MCF 10A (cell line): Measurements from ENCODE around the gene MYO9A. TPM values are rescaled to one million over a fixed set of nuclear protein-coding genes. Genes with fewer than 3 reads are reported as not detected.

Experiments
- BruUV-seq: library from RNA; stranded (reverse); fragments of 400-500 nt; replicated peaks from 2 replicates; lab custom pipeline; 2021; lab: Mats Ljungman, UMichigan
- CTCF ChIA-PET: fragments of 300-600 bp; sonication (Branson Sonifier 250); formaldehyde crosslinking; extraction: SDS; loops from one replicate; lab custom pipeline; 2021; ENCODE audit warnings: antibody characterized with exemption, inconsistent platforms; lab: Yijun Ruan, JAX
- POLR2A ChIA-PET: fragments of 300-600, 350-650 bp; sonication (Branson Sonifier 250); formaldehyde crosslinking; extraction: SDS; loops from one replicate; lab custom pipeline; 2020; ENCODE audit warnings: antibody characterized with exemption, inconsistent platforms; lab: Yijun Ruan, JAX
- DNase-seq: peaks from one replicate; pipeline ENCODE4 v3.0.0-alpha.2; 2018; ENCODE audit not compliant: unreplicated experiment
- H3K27ac Mint-ChIP-seq: one replicate; pipeline ENCODE4 v1.8.0; 2022; ENCODE audit warnings: mild to moderate bottlenecking, low read depth, mixed read lengths; ENCODE audit not compliant: unreplicated experiment
- H3K27me3 Mint-ChIP-seq: one replicate; pipeline ENCODE4 v1.8.0; 2022; ENCODE audit warnings: mixed read lengths; ENCODE audit not compliant: insufficient read depth, unreplicated experiment
- H3K36me3 Mint-ChIP-seq: one replicate; pipeline ENCODE4 v1.8.0; 2022; ENCODE audit warnings: mild to moderate bottlenecking, moderate library complexity, mixed read lengths; ENCODE audit not compliant: insufficient read depth, unreplicated experiment
- H3K4me1 Mint-ChIP-seq: one replicate; pipeline ENCODE4 v1.8.0; 2022; ENCODE audit warnings: mixed read lengths; ENCODE audit not compliant: insufficient read depth, unreplicated experiment
- H3K4me3 Mint-ChIP-seq: one replicate; pipeline ENCODE4 v1.8.0; 2022; ENCODE audit warnings: mild to moderate bottlenecking, moderate library complexity, mixed read lengths; ENCODE audit not compliant: unreplicated experiment
- H3K9me3 Mint-ChIP-seq: one replicate; pipeline ENCODE4 v1.8.0; 2022; ENCODE audit warnings: mixed read lengths; ENCODE audit not compliant: unreplicated experiment
- CTCF ChIP-seq: fragments of 200-600 bp; IDR thresholded peaks from one replicate; pipeline ENCODE4 v1.8.0; 2022; ENCODE audit warnings: antibody characterized with exemption, mild to moderate bottlenecking; ENCODE audit not compliant: unreplicated experiment
- intact Hi-C: fragments of 100-400 bp; cut with micrococcal nuclease; formaldehyde crosslinking; loops from 2 replicates; pipeline ENCODE4 v1.14.1; 2022
- total RNA-seq: library from RNA; stranded (reverse); gene quantifications from 2 replicates; pipeline ENCODE4 v1.2.3, GENCODE V29; 2022

MYO9A gene
- total RNA-seq, 1 experiment from 2014 or later = 40.8 TPM

- DNase-seq = no peak
- intact Hi-C loops = no loop called here
- Mint-ChIP-seq H3K27me3 (no peaks in the 10 kb centered on the region), H3K9me3 (no peaks in the 10 kb centered on the region), H3K36me3 (no peaks in the 10 kb centered on the region), H3K4me1 (peaks cover 10% of the 10 kb centered on the region), H3K4me3 (no peak overlapping the region), H3K27ac (no peak overlapping the region)
- no TSS peak for BruUV-seq
- ChIA-PET CTCF (interaction anchor here (0.5 to 5.1 kb wide), 4 partner anchors 9 to 378 kb away, joined by 3 to 35 read pairs (median 4); no protein-coding TSS in a partner anchor), POLR2A (no interaction called here)
- no peak for TF ChIP-seq CTCF
Measured at GRCh38 chr15:71777216-71777943, 340.6 kb downstream of the MYO9A start.

GRCh38 chr15:71776304-71776703, 341.6 kb downstream of the MYO9A start:
- BruUV-seq = no TSS peak
- no peak for TF ChIP-seq CTCF
- intact Hi-C loops = no loop called here
- ChIA-PET POLR2A (interaction anchor here (1.5 kb wide), 1 partner anchor 24 kb away, joined by 3 read pairs; no protein-coding TSS in a partner anchor), CTCF (interaction anchor here (1.2 to 2.1 kb wide), 2 partner anchors 23 to 25 kb away, joined by 5 to 6 read pairs; no protein-coding TSS in a partner anchor)
- Mint-ChIP-seq H3K4me3 (no peak overlapping the region), H3K27me3 (no peaks in the 10 kb centered on the region), H3K27ac (no peak overlapping the region), H3K9me3 (peaks cover 4% of the 10 kb centered on the region), H3K4me1 (peaks cover 10% of the 10 kb centered on the region), H3K36me3 (no peaks in the 10 kb centered on the region)
- no peak for DNase-seq

- ChIA-PET CTCF (interaction anchor here (1.2 to 2.1 kb wide), 2 partner anchors 22 to 25 kb away, joined by 5 to 6 read pairs; no protein-coding TSS in a partner anchor), POLR2A (interaction anchor here (1.5 kb wide), 1 partner anchor 24 kb away, joined by 3 read pairs; no protein-coding TSS in a partner anchor)
- no peak for DNase-seq
- no TSS peak for BruUV-seq
- H3K4me3 Mint-ChIP-seq = no peak overlapping the region
- H3K36me3 Mint-ChIP-seq = peaks cover 3% of the 10 kb centered on the region
- peaks cover 10% of the 10 kb centered on the region for H3K4me1 Mint-ChIP-seq
- no peak for TF ChIP-seq CTCF
- no peaks in the 10 kb centered on the region for H3K27me3 Mint-ChIP-seq
- intact Hi-C loops = no loop called here
- H3K9me3 Mint-ChIP-seq = peaks cover 8% of the 10 kb centered on the region
- no peak overlapping the region for H3K27ac Mint-ChIP-seq
Measured at GRCh38 chr15:71775856-71776255, 342.1 kb downstream of the MYO9A start.

- BruUV-seq = no TSS peak
- ChIA-PET POLR2A (no interaction called here), CTCF (interaction anchor here (0.6 to 0.8 kb wide), 3 partner anchors 29 to 954 kb away, joined by 3 to 4 read pairs (median 3); no protein-coding TSS in a partner anchor)
- Mint-ChIP-seq H3K36me3 (peaks cover 4% of the 10 kb centered on the region), H3K4me1 (no peaks in the 10 kb centered on the region), H3K27ac (no peak overlapping the region), H3K27me3 (no peaks in the 10 kb centered on the region), H3K9me3 (peaks cover 8% of the 10 kb centered on the region), H3K4me3 (no peak overlapping the region)
- no peak for TF ChIP-seq CTCF
- intact Hi-C loops = no loop called here
- no peak for DNase-seq
Measured at GRCh38 chr15:71773206-71773859, 344.6 kb downstream of the MYO9A start.
